HCT116 (cell line): Measurements from ENCODE around the gene LACTBL1. TPM values are rescaled to one million over a fixed set of nuclear protein-coding genes. Genes with fewer than 3 reads are reported as not detected.

Experiments
- ATAC-seq: fragments of 200-7000 bp; cut with Tn5 transposase; 2 replicates; pipeline ENCODE4 v1.9.1; 2020; ENCODE audit warnings: mild to moderate bottlenecking, moderate library complexity
- BruUV-seq: library from RNA; stranded (reverse); fragments of 400-500 nt; replicated peaks from 2 replicates; lab custom pipeline; 2021; lab: Mats Ljungman, UMichigan
- CTCF ChIA-PET: fragments of 300-600 bp; sonication (Branson Sonifier 250); formaldehyde crosslinking; loops from one replicate; lab custom pipeline; 2021; ENCODE audit warnings: antibody characterized with exemption; lab: Charles Lee
- POLR2A ChIA-PET: fragments of 300-600, 350-600 bp; sonication (Branson Sonifier 250); formaldehyde crosslinking; loops from one replicate; lab custom pipeline; 2021; ENCODE audit warnings: antibody characterized with exemption; lab: Charles Lee
- RAD21 ChIA-PET, 2 experiments: fragments of 300-600 bp; sonication (Branson Sonifier 250); formaldehyde crosslinking; loops; one replicate each; lab custom pipeline; 2023; ENCODE audit warnings: low total read pairs in 2 of 2; ENCODE audit not compliant: uncharacterized antibody in 2 of 2, unreplicated experiment in 2 of 2, low non-redundant PET in 1 of 2; lab: Charles Lee
- DNase-seq: peaks from one replicate; pipeline ENCODE4 v3.0.0-alpha.2; 2010; ENCODE audit warnings: low read depth, low spot score
- H2AFZ ChIP-seq: fragments of 200-600 bp; shearing (Covaris generic), sonication (generic); 2 replicates; pipeline ENCODE4 v1.6.1; 2017; ENCODE audit warnings: low read depth, mixed run types, mixed read lengths, antibody characterized with exemption, low read length; ENCODE audit not compliant: poor library complexity, severe bottlenecking
- H3K27ac ChIP-seq: 2 replicates; pipeline ENCODE4 v1.5.1; 2012; ENCODE audit warnings: low read depth, low read length
- H3K27me3 ChIP-seq: fragments of 200-600 bp; sonication (generic); 2 replicates; pipeline ENCODE4 v1.6.1; 2016; ENCODE audit warnings: mixed run types, low read length, mixed read lengths; ENCODE audit not compliant: insufficient read depth
- H3K36me3 ChIP-seq, 2 experiments: fragments of 200-500 bp in 1 of 2; fragments of 200-600 bp in 1 of 2; sonication (Bioruptor generic) in 1 of 2; sonication (generic) in 1 of 2; 2 replicates each; pipeline versions ENCODE4 v1.5.1 to v1.6.1; 2014 to 2016; ENCODE audit warnings: low read length in 2 of 2, inconsistent platforms in 1 of 2, mixed read lengths in 1 of 2, mixed run types in 1 of 2; ENCODE audit not compliant: insufficient read depth in 2 of 2, control insufficient read depth in 1 of 2
- H3K4me1 ChIP-seq, 2 experiments: fragments of 200-600 bp in 1 of 2; sonication (generic) in 1 of 2; 2 replicates each; pipeline versions ENCODE4 v1.5.1 to v1.6.1; 2012 to 2017; ENCODE audit warnings: low read length in 2 of 2, inconsistent platforms in 1 of 2, mild to moderate bottlenecking in 1 of 2, mixed read lengths in 1 of 2, mixed run types in 1 of 2, moderate library complexity in 1 of 2; ENCODE audit not compliant: insufficient read depth in 2 of 2, control insufficient read depth in 1 of 2
- H3K4me2 ChIP-seq: fragments of 200-600 bp; sonication (generic); 2 replicates; pipeline ENCODE4 v1.6.1; 2017; ENCODE audit warnings: mixed run types, low read length, mixed read lengths
- H3K4me3 ChIP-seq, 2 experiments: fragments of 200-600 bp in 1 of 2; sonication (generic) in 1 of 2; replicated peaks in 1 of 2; 2 replicates each; pipeline ENCODE4 v1.5.1; 2011 to 2016; ENCODE audit warnings: low read length in 2 of 2, control low read depth in 1 of 2, low read depth in 1 of 2, mild to moderate bottlenecking in 1 of 2, mixed read lengths in 1 of 2, mixed run types in 1 of 2
- H3K79me2 ChIP-seq: fragments of 200-600 bp; sonication (generic); 2 replicates; pipeline ENCODE4 v1.6.1; 2017; ENCODE audit warnings: mild to moderate bottlenecking, mixed run types, low read length, moderate library complexity, mixed read lengths; ENCODE audit not compliant: insufficient read depth
- H3K9ac ChIP-seq: fragments of 200-600 bp; sonication (generic); 2 replicates; pipeline ENCODE4 v1.6.1; 2016; ENCODE audit warnings: low read length, mixed read lengths
- H3K9me2 ChIP-seq: fragments of 200-600 bp; sonication (generic), shearing (Covaris generic); 2 replicates; pipeline ENCODE4 v1.6.1; 2017; ENCODE audit warnings: mixed run types, mild to moderate bottlenecking, moderate library complexity; ENCODE audit not compliant: insufficient read depth
- H3K9me3 ChIP-seq, 2 experiments: fragments of 200-500 bp in 1 of 2; fragments of 200-600 bp in 1 of 2; sonication (Bioruptor generic) in 1 of 2; sonication (generic) in 1 of 2; 2 replicates each; pipeline ENCODE4 v1.6.1; 2014 to 2017; ENCODE audit warnings: low read length in 2 of 2, mixed read lengths in 2 of 2, inconsistent platforms in 1 of 2, low read depth in 1 of 2, mild to moderate bottlenecking in 1 of 2, mixed run types in 1 of 2, moderate library complexity in 1 of 2; ENCODE audit not compliant: control insufficient read depth in 1 of 2, insufficient read depth in 1 of 2
- H4K20me1 ChIP-seq: fragments of 200-600 bp; sonication (generic), shearing (Covaris generic); 2 replicates; pipeline ENCODE4 v1.6.1; 2017; ENCODE audit warnings: mixed run types, mild to moderate bottlenecking, moderate library complexity; ENCODE audit not compliant: insufficient read depth
- CTCF ChIP-seq, 3 experiments: fragments of 200-600 bp in 1 of 3; sonication (generic) in 1 of 3; IDR thresholded peaks in 2 of 3; conservative IDR thresholded peaks in 1 of 3; 2 replicates each; pipeline ENCODE4 v1.5.1; 2012 to 2017; ENCODE audit warnings: low read depth in 2 of 3, low read length in 2 of 3, antibody characterized with exemption in 1 of 3, borderline replicate concordance in 1 of 3, control low read depth in 1 of 3, mild to moderate bottlenecking in 1 of 3, mixed read lengths in 1 of 3, mixed run types in 1 of 3, moderate library complexity in 1 of 3; ENCODE audit not compliant: insufficient read depth in 1 of 3
- EGR1 ChIP-seq: IDR thresholded peaks from 2 replicates; pipeline ENCODE4 v1.6.1; 2012; ENCODE audit warnings: low read depth
- ELF1 ChIP-seq: IDR thresholded peaks from 2 replicates; pipeline ENCODE4 v1.6.1; 2012; ENCODE audit warnings: low read depth, borderline replicate concordance
- EZH2 ChIP-seq: fragments of 200-600 bp; sonication (generic); IDR thresholded peaks from 2 replicates; pipeline ENCODE4 v1.6.1; 2017; ENCODE audit warnings: antibody characterized with exemption, mixed run types
- EZH2phosphoT487 ChIP-seq: fragments of 200-600 bp; IDR thresholded peaks from 2 replicates; pipeline ENCODE4 v1.6.1; 2018; ENCODE audit warnings: antibody characterized with exemption, borderline replicate concordance
- JUND ChIP-seq: IDR thresholded peaks from 2 replicates; pipeline ENCODE4 v1.6.1; 2012
- POLR2A ChIP-seq: IDR thresholded peaks from 2 replicates; pipeline ENCODE4 v1.7.0; 2011; ENCODE audit warnings: borderline replicate concordance; ENCODE audit not compliant: insufficient read depth, insufficient read length; ENCODE audit errors: extremely low read depth
- POLR2AphosphoS5 ChIP-seq: IDR thresholded peaks from 2 replicates; pipeline ENCODE4 v1.6.1; 2011; ENCODE audit warnings: mild to moderate bottlenecking, low read depth, low read length, moderate library complexity
- SP1 ChIP-seq: IDR thresholded peaks from 2 replicates; pipeline ENCODE4 v1.6.1; 2012; ENCODE audit warnings: low read depth
- SRF ChIP-seq: IDR thresholded peaks from 2 replicates; pipeline ENCODE4 v1.6.1; 2012; ENCODE audit warnings: low read depth
- YY1 ChIP-seq: IDR thresholded peaks from 2 replicates; pipeline ENCODE4 v1.6.1; 2011; ENCODE audit warnings: low read length, low read depth, moderate library complexity, mild to moderate bottlenecking; ENCODE audit not compliant: insufficient replicate concordance; ENCODE audit errors: extremely low read depth
- ZFX ChIP-seq: fragments of 450-650 bp; IDR thresholded peaks from 2 replicates; pipeline ENCODE4 v1.6.1; 2017
- intact Hi-C: fragments of 100-400 bp; cut with micrococcal nuclease; formaldehyde crosslinking; loops from 2 replicates; pipeline ENCODE4 v1.10.0; 2022
- total RNA-seq: library from RNA; stranded (reverse); gene quantifications from one replicate; pipeline ENCODE4 v1.2.1, GENCODE V29; 2021; ENCODE audit not compliant: unreplicated experiment
- TF ChIP-seq, protein P1 (sequence below): IDR thresholded peaks from 2 replicates; pipeline ENCODE4 v1.6.1; 2012
- TF ChIP-seq, protein P2 (sequence below): IDR thresholded peaks from 2 replicates; pipeline ENCODE4 v1.6.1; 2011; ENCODE audit warnings: mild to moderate bottlenecking, low read length, moderate library complexity; ENCODE audit not compliant: insufficient replicate concordance; ENCODE audit errors: extremely low read depth
- TF ChIP-seq, protein P3 (sequence below): IDR thresholded peaks from 2 replicates; pipeline ENCODE4 v1.6.1; 2012

The LACTBL1 gene
- total RNA-seq, 1 experiment from 2014 or later, result not detected

DNA sequence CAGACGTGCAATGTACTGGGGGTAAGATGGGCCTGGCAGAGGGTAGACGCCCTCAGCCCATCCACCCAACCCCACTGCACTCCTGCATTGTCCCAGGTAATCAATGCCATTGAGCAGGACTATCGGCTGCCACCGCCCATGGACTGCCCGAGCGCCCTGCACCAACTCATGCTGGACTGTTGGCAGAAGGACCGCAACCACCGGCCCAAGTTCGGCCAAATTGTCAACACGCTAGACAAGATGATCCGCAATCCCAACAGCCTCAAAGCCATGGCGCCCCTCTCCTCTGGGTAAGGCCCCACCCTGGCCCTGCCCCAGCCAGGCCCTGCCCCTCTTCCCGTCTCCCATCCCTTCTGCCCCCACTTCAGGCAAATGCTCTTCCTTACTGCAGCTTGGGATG lies 62.4 kb downstream of the LACTBL1 start:
- POLR2A ChIA-PET, result no interaction called here
- no TSS peak for BruUV-seq
- H3K79me2 ChIP-seq, result no peaks in the 10 kb centered on the region
- no peaks in the 10 kb centered on the region for H3K9me2 ChIP-seq
- DNase-seq, result no peak
- no peaks in the 10 kb centered on the region for H3K9me3 ChIP-seq
- H3K4me1 ChIP-seq, result no peaks in the 10 kb centered on the region
- H3K4me2 ChIP-seq, result no peak overlapping the region
- TF ChIP-seq, protein P1, sequence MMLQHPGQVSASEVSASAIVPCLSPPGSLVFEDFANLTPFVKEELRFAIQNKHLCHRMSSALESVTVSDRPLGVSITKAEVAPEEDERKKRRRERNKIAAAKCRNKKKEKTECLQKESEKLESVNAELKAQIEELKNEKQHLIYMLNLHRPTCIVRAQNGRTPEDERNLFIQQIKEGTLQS, result no peak
- TF ChIP-seq YY1, result no peak
- TF ChIP-seq JUND, result no peak
- no peak for TF ChIP-seq EZH2
- TF ChIP-seq SRF, result no peak
- TF ChIP-seq, protein P2, sequence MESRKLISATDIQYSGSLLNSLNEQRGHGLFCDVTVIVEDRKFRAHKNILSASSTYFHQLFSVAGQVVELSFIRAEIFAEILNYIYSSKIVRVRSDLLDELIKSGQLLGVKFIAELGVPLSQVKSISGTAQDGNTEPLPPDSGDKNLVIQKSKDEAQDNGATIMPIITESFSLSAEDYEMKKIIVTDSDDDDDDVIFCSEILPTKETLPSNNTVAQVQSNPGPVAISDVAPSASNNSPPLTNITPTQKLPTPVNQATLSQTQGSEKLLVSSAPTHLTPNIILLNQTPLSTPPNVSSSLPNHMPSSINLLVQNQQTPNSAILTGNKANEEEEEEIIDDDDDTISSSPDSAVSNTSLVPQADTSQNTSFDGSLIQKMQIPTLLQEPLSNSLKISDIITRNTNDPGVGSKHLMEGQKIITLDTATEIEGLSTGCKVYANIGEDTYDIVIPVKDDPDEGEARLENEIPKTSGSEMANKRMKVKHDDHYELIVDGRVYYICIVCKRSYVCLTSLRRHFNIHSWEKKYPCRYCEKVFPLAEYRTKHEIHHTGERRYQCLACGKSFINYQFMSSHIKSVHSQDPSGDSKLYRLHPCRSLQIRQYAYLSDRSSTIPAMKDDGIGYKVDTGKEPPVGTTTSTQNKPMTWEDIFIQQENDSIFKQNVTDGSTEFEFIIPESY, result no peak
- TF ChIP-seq, protein P3, sequence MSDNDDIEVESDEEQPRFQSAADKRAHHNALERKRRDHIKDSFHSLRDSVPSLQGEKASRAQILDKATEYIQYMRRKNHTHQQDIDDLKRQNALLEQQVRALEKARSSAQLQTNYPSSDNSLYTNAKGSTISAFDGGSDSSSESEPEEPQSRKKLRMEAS, result no peak
- no peak for TF ChIP-seq ELF1
- TF ChIP-seq POLR2AphosphoS5, result no peak
- no peak for TF ChIP-seq EZH2phosphoT487
- TF ChIP-seq SP1, result no peak
- no peak for TF ChIP-seq ZFX
- TF ChIP-seq EGR1, result no peak
- TF ChIP-seq CTCF (IDR thresholded peaks at IDR 0.05 in 2 of 3, conservative IDR thresholded peaks at IDR 0.05 in 1 of 3; ENCODE audit: borderline replicate concordance in 1 of 3, insufficient read depth in 1 of 3, low read depth in 2 of 3, low read length in 2 of 3), result no peak
- no peak for TF ChIP-seq POLR2A
- no peak overlapping the region for H3K4me3 ChIP-seq
- H3K27ac ChIP-seq, result no peak overlapping the region
- no peaks in the 10 kb centered on the region for H3K27me3 ChIP-seq
- no peaks in the 10 kb centered on the region for H3K36me3 ChIP-seq
- H4K20me1 ChIP-seq, result no peaks in the 10 kb centered on the region
- intact Hi-C loops, result no loop called here
- no peak overlapping the region for H3K9ac ChIP-seq
- ATAC-seq, result no peak
- no peak overlapping the region for H2AFZ ChIP-seq
- RAD21 ChIA-PET, result no interaction called here
- CTCF ChIA-PET, result no interaction called here
